GM18526 (cell line): Measurements from ENCODE around the gene LMOD3.

Experiments
- POLR2A ChIP-seq: IDR thresholded peaks from 3 replicates; pipeline ENCODE4 v1.6.1; 2011; ENCODE audit not compliant: insufficient read length; ENCODE audit errors: extremely low read depth

Gene LMOD3

GRCh38 chr3:69130689-69131088 is 8.3 kb upstream of the LMOD3 start:
- no peak for TF ChIP-seq POLR2A

DNA sequence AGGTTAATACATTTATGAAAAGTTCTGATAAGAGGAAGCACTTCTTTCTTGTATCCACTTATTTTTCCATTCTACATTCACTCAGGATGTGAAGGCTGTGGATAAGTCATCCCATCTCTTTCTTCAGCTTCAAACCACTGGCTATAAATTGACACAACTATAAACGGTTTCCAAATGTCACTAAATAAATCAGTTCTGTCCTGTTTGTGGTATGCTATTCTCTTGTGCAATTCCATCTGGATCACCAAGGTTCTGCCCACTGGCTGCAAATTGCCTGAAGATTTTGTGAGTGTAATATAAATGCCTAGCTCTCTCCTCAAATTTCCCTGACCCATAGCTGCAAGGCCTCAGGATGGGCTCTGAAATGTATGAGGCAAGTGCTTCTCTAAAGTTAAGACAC is 7.1 kb upstream of the LMOD3 start:
- TF ChIP-seq POLR2A, result no peak

DNA sequence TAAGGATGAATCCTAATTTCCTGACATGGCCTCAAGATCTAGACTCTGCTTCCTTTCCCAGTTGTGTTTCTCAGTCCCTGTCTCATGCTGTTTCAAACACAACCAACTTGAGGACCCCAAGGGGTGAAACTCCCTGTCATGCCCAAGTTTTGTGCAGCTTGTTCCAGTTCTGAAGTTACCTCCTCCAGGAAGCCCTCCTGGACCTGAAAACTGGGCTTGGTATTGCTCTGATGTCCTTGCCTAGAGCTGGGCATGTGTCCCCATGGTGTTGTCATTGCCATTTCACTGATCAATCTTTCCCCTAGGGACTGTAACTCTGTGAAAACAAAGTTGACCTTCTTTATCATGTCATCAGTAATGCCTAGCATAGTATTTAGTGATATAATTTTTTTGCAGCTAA is 6.1 kb upstream of the LMOD3 start:
- TF ChIP-seq POLR2A, result no peak

GRCh38 chr3:69126999-69127398 is 4.6 kb upstream of the LMOD3 start:
- no peak for TF ChIP-seq POLR2A

- no peak for TF ChIP-seq POLR2A
Measured at GRCh38 chr3:69126216-69126615, 3.8 kb upstream of the LMOD3 start.

- TF ChIP-seq POLR2A, result no peak
Measured at GRCh38 chr3:69121950-69122349, 445 bp downstream of the LMOD3 start.

GRCh38 chr3:69121513-69121912 is 882 bp downstream of the LMOD3 start:
- no peak for TF ChIP-seq POLR2A

GRCh38 chr3:69120879-69121464 is 1.4 kb downstream of the LMOD3 start:
- TF ChIP-seq POLR2A, result no peak

- TF ChIP-seq POLR2A, result no peak
Measured at GRCh38 chr3:69119681-69120080, 2.7 kb downstream of the LMOD3 start.

- TF ChIP-seq POLR2A, result no peak
Measured at GRCh38 chr3:69119138-69119537, 3.3 kb downstream of the LMOD3 start.

- TF ChIP-seq POLR2A, result no peak
Measured at GRCh38 chr3:69118555-69118954, 3.8 kb downstream of the LMOD3 start.

- no peak for TF ChIP-seq POLR2A
Measured at GRCh38 chr3:69116897-69117296, 5.5 kb downstream of the LMOD3 start.

DNA sequence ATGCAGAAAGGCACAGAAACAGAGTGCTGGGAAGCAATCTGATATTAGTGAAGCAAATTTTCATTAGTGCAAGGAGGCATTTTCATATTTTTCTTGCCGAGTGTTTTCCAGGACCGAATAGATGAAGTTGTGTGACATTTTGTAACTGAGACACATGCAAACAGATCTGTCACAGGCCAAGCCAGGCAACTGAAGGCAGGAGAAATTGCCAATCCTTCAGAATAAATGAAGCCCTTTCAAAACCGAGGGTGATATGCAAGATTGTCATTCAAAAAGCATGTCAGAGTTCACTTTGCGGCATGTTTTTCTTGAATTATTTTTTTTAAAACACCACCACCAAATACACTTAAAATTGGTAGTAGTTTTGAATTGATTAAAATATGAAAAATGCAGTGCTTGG is 6.2 kb downstream of the LMOD3 start:
- no peak for TF ChIP-seq POLR2A

GRCh38 chr3:69115731-69116130 is 6.7 kb downstream of the LMOD3 start:
- no peak for TF ChIP-seq POLR2A

GRCh38 chr3:69113536-69113935 is 8.9 kb downstream of the LMOD3 start:
- no peak for TF ChIP-seq POLR2A

DNA sequence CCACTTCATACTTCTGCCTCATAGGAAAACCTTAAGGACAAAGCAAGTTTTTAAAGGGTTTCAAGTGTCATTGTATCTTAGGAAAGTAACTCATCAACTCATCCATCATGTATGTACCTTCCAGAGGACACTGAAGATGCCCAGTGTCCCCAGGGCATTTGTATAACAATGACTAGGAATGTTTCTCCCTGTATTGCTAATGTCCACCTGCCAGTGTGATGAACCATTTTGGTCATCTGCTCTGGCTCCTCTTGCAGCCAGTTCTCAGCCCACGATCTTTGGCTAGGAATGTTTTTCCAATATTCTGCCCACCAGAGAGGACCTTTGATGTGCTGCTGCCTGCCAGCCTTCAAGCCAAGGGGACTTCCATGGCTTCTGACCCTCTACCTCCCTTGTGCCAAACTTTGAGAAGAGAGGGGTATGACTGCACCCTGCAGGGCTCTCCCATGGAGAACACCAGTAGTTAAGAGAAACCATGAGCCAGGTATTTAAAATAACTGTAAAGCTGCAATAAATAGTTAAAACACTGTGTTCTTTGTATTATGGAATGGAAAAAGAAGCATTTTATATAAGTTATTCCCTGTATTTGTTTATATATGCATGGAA is 11.4 kb downstream of the LMOD3 start:
- no peak for TF ChIP-seq POLR2A

- TF ChIP-seq POLR2A, result no peak
Measured at GRCh38 chr3:69108811-69109210, 13.6 kb downstream of the LMOD3 start.
